OCI-LY1 (cell line): ENCODE data around the gene CDH13.

Experiments
- CTCF ChIP-seq: fragments of 200-600 bp; sonication (generic), shearing (Covaris generic); IDR thresholded peaks from 2 replicates; pipeline ENCODE4 v1.5.1; 2017; ENCODE audit warnings: mild to moderate bottlenecking, antibody characterized with exemption, low read length, moderate library complexity, mixed read lengths
- EZH2 ChIP-seq: fragments of 200-600 bp; sonication (generic), shearing (Covaris generic); IDR thresholded peaks from 2 replicates; pipeline ENCODE4 v1.8.0; 2017; ENCODE audit warnings: borderline replicate concordance, mixed run types, mild to moderate bottlenecking, antibody characterized with exemption, low read length, moderate library complexity, mixed read lengths

GRCh38 chr16:83627996-83628395 lies 1001.2 kb downstream of the CDH13 start:
- TF ChIP-seq CTCF (no peak), EZH2 (no peak)
